CD4-positive, alpha-beta T cell treated with Interleukin-15 for 1 hour (primary cell): Measurements from ENCODE around the gene WWOX.

Source experiments
- DNase-seq: peaks from one replicate; pipeline ENCODE4 v3.0.0-alpha.2; 2020

The WWOX gene

GRCh38 chr16:78106686-78107085 lies 7.2 kb downstream of the WWOX start:
- DNase-seq, result no peak

- DNase-seq, result no peak
Observed at GRCh38 chr16:78108451-78108850, 9.0 kb downstream of the WWOX start.

- DNase-seq, result no peak
Observed at GRCh38 chr16:78113258-78113657, 13.8 kb downstream of the WWOX start.

- DNase-seq, result no peak
Observed at GRCh38 chr16:78115659-78116058, 16.2 kb downstream of the WWOX start.

GRCh38 chr16:78116946-78117345 lies 17.5 kb downstream of the WWOX start:
- DNase-seq, result no peak

- no peak for DNase-seq
Observed at GRCh38 chr16:78117391-78117790, 17.9 kb downstream of the WWOX start.

GRCh38 chr16:78118469-78119025 lies 19.1 kb downstream of the WWOX start:
- DNase-seq, result no peak

GRCh38 chr16:78122774-78123315 lies 23.4 kb downstream of the WWOX start:
- DNase-seq, result no peak

- no peak for DNase-seq
Observed at GRCh38 chr16:78125112-78125844, 25.8 kb downstream of the WWOX start.

- DNase-seq, result no peak
Observed at GRCh38 chr16:78126662-78127061, 27.2 kb downstream of the WWOX start.

GRCh38 chr16:78127130-78127529 lies 27.7 kb downstream of the WWOX start:
- no peak for DNase-seq

- DNase-seq, result no peak
Observed at GRCh38 chr16:78128913-78129312, 29.5 kb downstream of the WWOX start.

- no peak for DNase-seq
Observed at GRCh38 chr16:78129349-78129748, 29.9 kb downstream of the WWOX start.

GRCh38 chr16:78130083-78130608 lies 30.7 kb downstream of the WWOX start:
- no peak for DNase-seq

GRCh38 chr16:78130950-78131349 lies 31.5 kb downstream of the WWOX start:
- DNase-seq, result no peak

GRCh38 chr16:78133919-78134318 lies 34.5 kb downstream of the WWOX start:
- DNase-seq, result no peak

- DNase-seq, result no peak
Observed at GRCh38 chr16:78134944-78135619, 35.6 kb downstream of the WWOX start.

- DNase-seq, result no peak
Observed at GRCh38 chr16:78137179-78137578, 37.7 kb downstream of the WWOX start.

- no peak for DNase-seq
Observed at GRCh38 chr16:78137782-78138616, 38.5 kb downstream of the WWOX start.

- no peak for DNase-seq
Observed at GRCh38 chr16:78140818-78141466, 41.5 kb downstream of the WWOX start.

- no peak for DNase-seq
Observed at GRCh38 chr16:78142788-78143187, 43.3 kb downstream of the WWOX start.

GRCh38 chr16:78146807-78147206 lies 47.4 kb downstream of the WWOX start:
- DNase-seq, result no peak
